SJSA1 (cell line): ENCODE measurements around the gene NELL1. TPM values are rescaled to one million over a fixed set of nuclear protein-coding genes. Genes with fewer than 3 reads are reported as not detected.

Experiments
- DNase-seq, 2 experiments: peaks; one replicate each; pipeline ENCODE4 v3.0.0-alpha.2; 2015 to 2020; ENCODE audit warnings: low spot score in 2 of 2, low read depth in 1 of 2
- H3K27ac ChIP-seq: fragments of 250-450 bp; sonication (Bioruptor Pico); 2 replicates; pipeline ENCODE4 v1.5.1; 2020; ENCODE audit warnings: mild to moderate bottlenecking, moderate library complexity
- H3K27me3 ChIP-seq: fragments of 250-450 bp; sonication (Bioruptor Pico); replicated peaks from 2 replicates; pipeline ENCODE4 v1.5.1; 2020; ENCODE audit warnings: mild to moderate bottlenecking, moderate library complexity
- H3K36me3 ChIP-seq: fragments of 250-450 bp; sonication (Bioruptor Pico); 2 replicates; pipeline ENCODE4 v1.5.1; 2020; ENCODE audit warnings: mild to moderate bottlenecking
- H3K4me1 ChIP-seq: fragments of 250-450 bp; sonication (Bioruptor Pico); replicated peaks from 2 replicates; pipeline ENCODE4 v1.6.1; 2021; ENCODE audit warnings: mild to moderate bottlenecking
- H3K4me3 ChIP-seq: fragments of 250-450 bp; sonication (Bioruptor Pico); 2 replicates; pipeline ENCODE4 v1.5.1; 2020; ENCODE audit warnings: mild to moderate bottlenecking
- H3K9me3 ChIP-seq: fragments of 250-450 bp; sonication (Bioruptor Pico); replicated peaks from 2 replicates; pipeline ENCODE4 v1.5.1; 2020; ENCODE audit warnings: mild to moderate bottlenecking
- total RNA-seq: library from RNA; depleted of rRNA; stranded (reverse); fragments of >200 nt; shearing (Covaris generic); gene quantifications from 2 replicates; pipeline ENCODE4 v1.2.3, GENCODE V29; 2014

NELL1 gene
- total RNA-seq, 1 experiment from 2014 or later: not detected

- Histone ChIP-seq H3K27me3 (peaks cover 6% of the 10 kb centered on the region; the same call in 1 of the 2 replicates), H3K4me3 (no peak overlapping the region), H3K27ac (no peak overlapping the region), H3K9me3 (no peaks in the 10 kb centered on the region), H3K4me1 (no peaks in the 10 kb centered on the region), H3K36me3 (no peaks in the 10 kb centered on the region)
- no peak for DNase-seq
Observed at GRCh38 chr11:20676658-20677057, 7.3 kb downstream of the NELL1 start.

GRCh38 chr11:20688761-20689160 is 19.4 kb downstream of the NELL1 start:
- Histone ChIP-seq H3K27ac (no peak overlapping the region), H3K9me3 (no peaks in the 10 kb centered on the region), H3K4me1 (no peaks in the 10 kb centered on the region), H3K27me3 (no peaks in the 10 kb centered on the region), H3K4me3 (no peak overlapping the region), H3K36me3 (no peaks in the 10 kb centered on the region)
- DNase-seq: no peak

- H3K4me1 ChIP-seq: no peaks in the 10 kb centered on the region
- DNase-seq: no peak
- no peaks in the 10 kb centered on the region for H3K36me3 ChIP-seq
Observed at GRCh38 chr11:20707876-20708275, 38.5 kb downstream of the NELL1 start.

GRCh38 chr11:20712912-20713311 is 43.5 kb downstream of the NELL1 start:
- DNase-seq: no peak

More at GRCh38 chr11:20707876-20708275, 38.5 kb downstream of the NELL1 start:
- no peak overlapping the region for H3K4me3 ChIP-seq
- no peaks in the 10 kb centered on the region for H3K27me3 ChIP-seq
- H3K27ac ChIP-seq: no peak overlapping the region
- no peaks in the 10 kb centered on the region for H3K9me3 ChIP-seq

GRCh38 chr11:20715464-20715863 is 46.1 kb downstream of the NELL1 start:
- no peak overlapping the region for H3K4me3 ChIP-seq
- no peaks in the 10 kb centered on the region for H3K36me3 ChIP-seq
- DNase-seq: no peak
- H3K27ac ChIP-seq: no peak overlapping the region
- H3K4me1 ChIP-seq: no peaks in the 10 kb centered on the region
- no peaks in the 10 kb centered on the region for H3K27me3 ChIP-seq
- H3K9me3 ChIP-seq: no peaks in the 10 kb centered on the region

More at GRCh38 chr11:20712912-20713311, 43.5 kb downstream of the NELL1 start:
- Histone ChIP-seq H3K9me3 (no peaks in the 10 kb centered on the region), H3K36me3 (no peaks in the 10 kb centered on the region), H3K4me3 (no peak overlapping the region), H3K27me3 (no peaks in the 10 kb centered on the region), H3K4me1 (no peaks in the 10 kb centered on the region), H3K27ac (no peak overlapping the region)

GRCh38 chr11:20715931-20716330 is 46.5 kb downstream of the NELL1 start:
- Histone ChIP-seq H3K27me3 (no peaks in the 10 kb centered on the region), H3K9me3 (no peaks in the 10 kb centered on the region), H3K4me1 (no peaks in the 10 kb centered on the region), H3K36me3 (no peaks in the 10 kb centered on the region), H3K4me3 (no peak overlapping the region), H3K27ac (no peak overlapping the region)
- DNase-seq: no peak

- Histone ChIP-seq H3K36me3 (no peaks in the 10 kb centered on the region), H3K4me3 (no peak overlapping the region), H3K27ac (no peak overlapping the region), H3K4me1 (no peaks in the 10 kb centered on the region), H3K9me3 (no peaks in the 10 kb centered on the region), H3K27me3 (no peaks in the 10 kb centered on the region)
- DNase-seq: no peak
Observed at GRCh38 chr11:20719821-20720220, 50.4 kb downstream of the NELL1 start.

GRCh38 chr11:20723366-20723765 is 54.0 kb downstream of the NELL1 start:
- no peak overlapping the region for H3K27ac ChIP-seq
- no peaks in the 10 kb centered on the region for H3K27me3 ChIP-seq
- H3K4me3 ChIP-seq: no peak overlapping the region
- no peak for DNase-seq
- no peaks in the 10 kb centered on the region for H3K4me1 ChIP-seq
- no peaks in the 10 kb centered on the region for H3K36me3 ChIP-seq
- no peaks in the 10 kb centered on the region for H3K9me3 ChIP-seq

- Histone ChIP-seq H3K4me1 (no peaks in the 10 kb centered on the region), H3K9me3 (no peaks in the 10 kb centered on the region; the same call in 1 of the 2 replicates), H3K27ac (no peak overlapping the region), H3K4me3 (no peak overlapping the region), H3K27me3 (no peaks in the 10 kb centered on the region), H3K36me3 (no peaks in the 10 kb centered on the region)
- DNase-seq: no peak
Observed at GRCh38 chr11:20729597-20730105, 60.3 kb downstream of the NELL1 start.

GRCh38 chr11:20731676-20732215 is 62.4 kb downstream of the NELL1 start:
- H3K4me1 ChIP-seq: no peaks in the 10 kb centered on the region
- H3K9me3 ChIP-seq: no peaks in the 10 kb centered on the region; the same call in 1 of the 2 replicates
- H3K4me3 ChIP-seq: no peak overlapping the region
- DNase-seq: no peak
- no peaks in the 10 kb centered on the region for H3K27me3 ChIP-seq
- H3K36me3 ChIP-seq: no peaks in the 10 kb centered on the region
- H3K27ac ChIP-seq: no peak overlapping the region

GRCh38 chr11:20739107-20739506 is 69.7 kb downstream of the NELL1 start:
- Histone ChIP-seq H3K9me3 (no peaks in the 10 kb centered on the region), H3K4me1 (no peaks in the 10 kb centered on the region), H3K36me3 (no peaks in the 10 kb centered on the region), H3K27me3 (no peaks in the 10 kb centered on the region), H3K27ac (no peak overlapping the region), H3K4me3 (no peak overlapping the region)
- DNase-seq: no peak

GRCh38 chr11:20739577-20739976 is 70.2 kb downstream of the NELL1 start:
- no peak overlapping the region for H3K27ac ChIP-seq

GRCh38 chr11:20754933-20755332 is 85.5 kb downstream of the NELL1 start:
- H3K36me3 ChIP-seq: no peaks in the 10 kb centered on the region
- H3K4me1 ChIP-seq: no peaks in the 10 kb centered on the region
- no peak for DNase-seq
- H3K27me3 ChIP-seq: no peaks in the 10 kb centered on the region
- H3K9me3 ChIP-seq: no peaks in the 10 kb centered on the region; the same call in 1 of the 2 replicates
- no peak overlapping the region for H3K27ac ChIP-seq
- H3K4me3 ChIP-seq: no peak overlapping the region

More at GRCh38 chr11:20739577-20739976, 70.2 kb downstream of the NELL1 start:
- no peak for DNase-seq
- Histone ChIP-seq H3K4me1 (no peaks in the 10 kb centered on the region), H3K4me3 (no peak overlapping the region), H3K9me3 (no peaks in the 10 kb centered on the region), H3K27me3 (no peaks in the 10 kb centered on the region), H3K36me3 (no peaks in the 10 kb centered on the region)

GRCh38 chr11:20759541-20759940 is 90.2 kb downstream of the NELL1 start:
- no peaks in the 10 kb centered on the region; the same call in 1 of the 2 replicates for H3K9me3 ChIP-seq
- H3K27ac ChIP-seq: no peak overlapping the region
- no peak for DNase-seq
- no peak overlapping the region for H3K4me3 ChIP-seq
- H3K4me1 ChIP-seq: no peaks in the 10 kb centered on the region
- no peaks in the 10 kb centered on the region for H3K36me3 ChIP-seq
- no peaks in the 10 kb centered on the region for H3K27me3 ChIP-seq

- no peaks in the 10 kb centered on the region; the same call in 1 of the 2 replicates for H3K9me3 ChIP-seq
Observed at GRCh38 chr11:20760811-20761210, 91.4 kb downstream of the NELL1 start.

More at GRCh38 chr11:20760811-20761210, 91.4 kb downstream of the NELL1 start:
- Histone ChIP-seq H3K4me3 (no peak overlapping the region), H3K36me3 (no peaks in the 10 kb centered on the region), H3K4me1 (no peaks in the 10 kb centered on the region), H3K27ac (no peak overlapping the region), H3K27me3 (no peaks in the 10 kb centered on the region)
- DNase-seq: no peak
